Kidney capillary endothelial cell (primary cell): Measurements from ENCODE around the gene STK32B.
"Not testable (repeated sequence)": the region's sequence is repeated elsewhere in the genome, so short reads cannot be mapped to it uniquely, and the experiment has no call there.

Experiments
- DNase-seq: peaks from one replicate; pipeline ENCODE4 v3.0.0-alpha.2; 2018; ENCODE audit warnings: low spot score

STK32B gene

GRCh38 chr4:5266991-5267390 is 215.7 kb downstream of the STK32B start:
- no peak for DNase-seq

- no peak for DNase-seq
Measured at GRCh38 chr4:5267408-5267807, 216.1 kb downstream of the STK32B start.

- no peak for DNase-seq
Measured at GRCh38 chr4:5276475-5277075, 225.3 kb downstream of the STK32B start.

- DNase-seq = no peak
Measured at GRCh38 chr4:5277079-5277478, 225.8 kb downstream of the STK32B start.

- DNase-seq = no peak
Measured at GRCh38 chr4:5278213-5278612, 226.9 kb downstream of the STK32B start.

GRCh38 chr4:5280069-5280468 is 228.8 kb downstream of the STK32B start:
- not testable (repeated sequence) for DNase-seq

- DNase-seq = no peak
Measured at GRCh38 chr4:5280828-5281227, 229.5 kb downstream of the STK32B start.

- DNase-seq = no peak
Measured at GRCh38 chr4:5283837-5284236, 232.6 kb downstream of the STK32B start.

- DNase-seq = no peak
Measured at GRCh38 chr4:5284517-5284916, 233.2 kb downstream of the STK32B start.

GRCh38 chr4:5292101-5292500 is 240.8 kb downstream of the STK32B start:
- no peak for DNase-seq

- DNase-seq = not testable (repeated sequence)
Measured at GRCh38 chr4:5298000-5298787, 246.9 kb downstream of the STK32B start.

GRCh38 chr4:5300283-5300682 is 249.0 kb downstream of the STK32B start:
- DNase-seq = no peak

GRCh38 chr4:5307928-5308327 is 256.6 kb downstream of the STK32B start:
- DNase-seq = no peak

GRCh38 chr4:5322321-5322720 is 271.0 kb downstream of the STK32B start:
- no peak for DNase-seq

- DNase-seq = no peak
Measured at GRCh38 chr4:5330339-5330989, 279.2 kb downstream of the STK32B start.

- DNase-seq = peak; percentile 15
Measured at GRCh38 chr4:5337731-5338130, 286.5 kb downstream of the STK32B start.

- DNase-seq = peak; percentile 22
Measured at GRCh38 chr4:5338531-5338930, 287.3 kb downstream of the STK32B start.

- DNase-seq = peak; percentile 22
Measured at GRCh38 chr4:5340991-5341451, 289.7 kb downstream of the STK32B start.

GRCh38 chr4:5341526-5341925 is 290.2 kb downstream of the STK32B start:
- DNase-seq = no peak

- DNase-seq = no peak
Measured at GRCh38 chr4:5355846-5356245, 304.6 kb downstream of the STK32B start.

- DNase-seq = no peak
Measured at GRCh38 chr4:5357870-5358269, 306.6 kb downstream of the STK32B start.

- no peak for DNase-seq
Measured at GRCh38 chr4:5361968-5362367, 310.7 kb downstream of the STK32B start.

- DNase-seq = no peak
Measured at GRCh38 chr4:5364406-5364805, 313.1 kb downstream of the STK32B start.
